ENCODE measurements around the gene ZNF343.

GRCh38 chr20:2460752-2461424 is 47.8 kb downstream of the ZNF343 start:
- no peak for TF ChIP-seq CTCF (IDR thresholded peaks at IDR 0.05; ENCODE audit: low read depth, low read length, poor library complexity, severe bottlenecking)
- TF ChIP-seq EZH2phosphoT487 (IDR thresholded peaks at IDR 0.05; ENCODE audit: borderline replicate concordance, low read length), result no peak

All from DOHH2 (cell line).